SK-N-SH treated with all-trans-retinoic acid at 6 μM for 48 hours (cell line): ENCODE data around the gene FASTKD2.

Experiments
- ESRRG ChIP-seq: fragments of 250-450 bp; sonication (Bioruptor Pico); IDR thresholded peaks from 2 replicates; pipeline ENCODE4 v1.6.1; 2021; ENCODE audit warnings: mild to moderate bottlenecking
- ISL1 ChIP-seq: fragments of 250-450 bp; sonication (Bioruptor Pico); IDR thresholded peaks from 2 replicates; pipeline ENCODE4 v2.1.2; 2022; ENCODE audit warnings: mild to moderate bottlenecking, moderate library complexity
- OSR1 ChIP-seq: fragments of 250-450 bp; sonication (Bioruptor Pico); IDR thresholded peaks from 2 replicates; pipeline ENCODE4 v1.8.0; 2022; ENCODE audit warnings: moderate library complexity, mild to moderate bottlenecking, inconsistent platforms
- TOX ChIP-seq: fragments of 250-450 bp; sonication (Bioruptor Pico); IDR thresholded peaks from 2 replicates; pipeline ENCODE4 v1.8.0; 2021; ENCODE audit warnings: mild to moderate bottlenecking, moderate library complexity, borderline replicate concordance
- ZNF565 ChIP-seq: fragments of 450-650 bp; formaldehyde crosslinking; conservative IDR thresholded peaks from 2 replicates; pipeline ENCODE4 v1.5.0; 2020; ENCODE audit warnings: low read depth, mild to moderate bottlenecking, moderate library complexity
- TF ChIP-seq, protein P1 (sequence below): fragments of 250-450 bp; sonication (Bioruptor Pico); IDR thresholded peaks from 2 replicates; pipeline ENCODE4 v1.5.0; 2020; ENCODE audit warnings: mild to moderate bottlenecking, moderate library complexity

DNA sequence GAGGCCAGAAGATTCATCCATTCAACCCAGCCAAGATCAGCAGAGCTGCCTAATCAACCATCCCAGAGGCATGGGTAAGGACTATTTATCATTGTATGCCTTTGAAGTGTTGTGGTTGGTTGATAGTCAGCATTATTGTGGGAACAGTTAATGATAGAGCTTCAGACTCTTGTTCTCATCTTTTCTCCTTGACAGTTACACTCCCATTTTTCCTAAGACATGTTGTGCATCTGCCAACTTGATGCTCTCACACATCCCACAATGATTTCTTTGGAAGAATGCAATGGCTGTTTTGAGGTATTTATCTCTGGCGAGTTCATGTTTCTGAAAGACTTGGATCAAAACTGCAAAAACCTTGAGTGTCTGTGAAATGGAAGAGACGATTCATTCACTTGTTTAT is 55.4 kb downstream of the FASTKD2 start:
- TF ChIP-seq TOX (CRISPR knock-in tag) (no peak), ESRRG (no peak), ZNF565 (CRISPR knock-in tag) (no peak), ISL1 (CRISPR knock-in tag) (no peak), OSR1 (no peak)
- TF ChIP-seq, protein P1, sequence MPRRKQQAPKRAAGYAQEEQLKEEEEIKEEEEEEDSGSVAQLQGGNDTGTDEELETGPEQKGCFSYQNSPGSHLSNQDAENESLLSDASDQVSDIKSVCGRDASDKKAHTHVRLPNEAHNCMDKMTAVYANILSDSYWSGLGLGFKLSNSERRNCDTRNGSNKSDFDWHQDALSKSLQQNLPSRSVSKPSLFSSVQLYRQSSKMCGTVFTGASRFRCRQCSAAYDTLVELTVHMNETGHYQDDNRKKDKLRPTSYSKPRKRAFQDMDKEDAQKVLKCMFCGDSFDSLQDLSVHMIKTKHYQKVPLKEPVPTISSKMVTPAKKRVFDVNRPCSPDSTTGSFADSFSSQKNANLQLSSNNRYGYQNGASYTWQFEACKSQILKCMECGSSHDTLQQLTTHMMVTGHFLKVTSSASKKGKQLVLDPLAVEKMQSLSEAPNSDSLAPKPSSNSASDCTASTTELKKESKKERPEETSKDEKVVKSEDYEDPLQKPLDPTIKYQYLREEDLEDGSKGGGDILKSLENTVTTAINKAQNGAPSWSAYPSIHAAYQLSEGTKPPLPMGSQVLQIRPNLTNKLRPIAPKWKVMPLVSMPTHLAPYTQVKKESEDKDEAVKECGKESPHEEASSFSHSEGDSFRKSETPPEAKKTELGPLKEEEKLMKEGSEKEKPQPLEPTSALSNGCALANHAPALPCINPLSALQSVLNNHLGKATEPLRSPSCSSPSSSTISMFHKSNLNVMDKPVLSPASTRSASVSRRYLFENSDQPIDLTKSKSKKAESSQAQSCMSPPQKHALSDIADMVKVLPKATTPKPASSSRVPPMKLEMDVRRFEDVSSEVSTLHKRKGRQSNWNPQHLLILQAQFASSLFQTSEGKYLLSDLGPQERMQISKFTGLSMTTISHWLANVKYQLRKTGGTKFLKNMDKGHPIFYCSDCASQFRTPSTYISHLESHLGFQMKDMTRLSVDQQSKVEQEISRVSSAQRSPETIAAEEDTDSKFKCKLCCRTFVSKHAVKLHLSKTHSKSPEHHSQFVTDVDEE (CRISPR knock-in tag): no peak
